Activated CD4-positive, alpha-beta memory T cell treated with anti-CD3 and anti-CD28 coated beads, Interleukin-2, amount 10 ng/mL, durations not matched to agents 7 days and 5 days (primary cell): ENCODE measurements around the gene PIGW. TPM values are rescaled to one million over a fixed set of nuclear protein-coding genes. Genes with fewer than 3 reads are reported as not detected.

Source experiments
- CTCF ChIA-PET: fragments of 350-600 bp; sonication (Branson Sonifier 250); formaldehyde crosslinking; loops from one replicate; lab custom pipeline; 2021; ENCODE audit warnings: antibody characterized with exemption, inconsistent platforms; lab: Charles Lee
- POLR2A ChIA-PET: fragments of 350-600 bp; sonication (Branson Sonifier 250); formaldehyde crosslinking; loops from one replicate; lab custom pipeline; 2021; ENCODE audit warnings: antibody characterized with exemption; lab: Charles Lee
- DNase-seq: peaks from one replicate; pipeline ENCODE4 v3.0.0-alpha.2; 2020
- H3K27ac Mint-ChIP-seq: one replicate; pipeline ENCODE4 v1.8.0; 2021; ENCODE audit warnings: mild to moderate bottlenecking, mixed read lengths
- H3K27me3 Mint-ChIP-seq: one replicate; pipeline ENCODE4 v1.8.0; 2021; ENCODE audit warnings: mixed read lengths
- H3K36me3 Mint-ChIP-seq: one replicate; pipeline ENCODE4 v1.8.0; 2021; ENCODE audit warnings: low read depth, mixed read lengths
- H3K4me1 Mint-ChIP-seq: one replicate; pipeline ENCODE4 v1.8.0; 2021; ENCODE audit warnings: mixed read lengths
- H3K4me3 Mint-ChIP-seq: one replicate; pipeline ENCODE4 v1.8.0; 2021; ENCODE audit warnings: mild to moderate bottlenecking, mixed read lengths
- H3K9me3 Mint-ChIP-seq: one replicate; pipeline ENCODE4 v1.8.0; 2021; ENCODE audit warnings: mixed read lengths
- total RNA-seq, 2 experiments: library from RNA; stranded (reverse); gene quantifications; one replicate each; pipeline ENCODE4 v1.2.3, GENCODE V29; 2021

Gene PIGW, protein sequence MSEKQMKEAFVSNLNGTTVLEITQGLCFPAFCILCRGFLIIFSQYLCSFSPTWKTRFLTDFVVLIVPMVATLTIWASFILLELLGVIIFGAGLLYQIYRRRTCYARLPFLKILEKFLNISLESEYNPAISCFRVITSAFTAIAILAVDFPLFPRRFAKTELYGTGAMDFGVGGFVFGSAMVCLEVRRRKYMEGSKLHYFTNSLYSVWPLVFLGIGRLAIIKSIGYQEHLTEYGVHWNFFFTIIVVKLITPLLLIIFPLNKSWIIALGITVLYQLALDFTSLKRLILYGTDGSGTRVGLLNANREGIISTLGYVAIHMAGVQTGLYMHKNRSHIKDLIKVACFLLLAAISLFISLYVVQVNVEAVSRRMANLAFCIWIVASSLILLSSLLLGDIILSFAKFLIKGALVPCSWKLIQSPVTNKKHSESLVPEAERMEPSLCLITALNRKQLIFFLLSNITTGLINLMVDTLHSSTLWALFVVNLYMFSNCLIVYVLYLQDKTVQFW
- total RNA-seq: 1 to 10 TPM; 6.4 to 6.9 TPM

DNA sequence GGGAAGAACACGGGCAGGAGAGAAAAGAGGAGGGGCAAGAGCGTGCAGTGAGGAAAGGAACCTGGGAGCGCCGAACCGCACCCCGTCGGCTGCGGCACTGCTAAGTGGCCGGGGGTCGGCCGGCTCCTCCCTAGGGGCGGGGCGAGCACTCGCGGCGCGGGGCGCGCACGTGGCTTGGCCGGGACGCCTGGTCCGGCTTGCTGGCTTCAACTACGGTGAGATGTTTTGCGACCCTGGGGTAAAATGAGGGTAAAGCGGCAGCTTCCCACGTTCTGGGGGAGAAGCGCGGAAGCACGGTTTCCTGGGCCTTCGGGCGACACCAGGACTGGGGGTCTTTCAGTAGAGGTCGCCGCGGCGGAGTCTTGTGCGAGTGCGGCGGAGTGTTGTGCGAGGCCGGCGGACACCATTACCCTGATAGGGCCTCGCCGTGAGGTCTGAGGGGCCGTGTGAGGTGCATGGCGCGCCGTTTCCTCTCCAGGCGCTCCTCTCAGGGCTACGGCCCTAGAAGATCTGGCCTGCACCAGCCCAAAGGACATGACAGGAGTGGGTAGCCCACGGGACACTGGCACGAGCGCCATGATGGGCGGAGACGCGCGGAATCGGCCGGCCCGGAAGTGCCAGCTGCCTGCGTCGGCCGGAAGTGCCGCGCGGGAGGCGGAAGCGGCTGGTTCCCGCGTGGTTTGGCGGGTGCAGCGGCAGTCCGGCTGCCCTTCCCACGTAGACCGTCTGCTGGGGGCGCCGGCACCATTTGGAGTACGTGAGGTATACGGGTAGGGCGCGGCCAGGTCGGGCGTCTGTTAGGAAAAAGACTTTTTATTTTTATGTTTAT lies at the start of gene PIGW, which contains the start of gene MYO19:
TSS of gene PIGW (plus strand) at position 148 of the 829 bp plus-strand sequence. CDS start 2,115 bp downstream, outside the sequence.
TSS of gene MYO19 (minus strand) at position 29 of the 829 bp plus-strand sequence. CDS start 2,330 bp downstream, outside the sequence.
- CTCF ChIA-PET: interaction anchor here (0.7 to 3.0 kb wide), 11 partner anchors 9 to 583 kb away, joined by 3 to 20 read pairs (median 6); partner anchors contain the start of genes GGNBP2 and MRM1
- DNase-seq: peak; percentile 89
- peaks cover 51% of the 10 kb centered on the region for H3K4me1 Mint-ChIP-seq
- peak within 1 kb of the TSS; percentile 98 for H3K4me3 Mint-ChIP-seq
- H3K27me3 Mint-ChIP-seq: no peaks in the 10 kb centered on the region
- H3K36me3 Mint-ChIP-seq: peaks cover 46% of the 10 kb centered on the region
- no peaks in the 10 kb centered on the region for H3K9me3 Mint-ChIP-seq
- peak within 1 kb of the TSS; percentile 99 for H3K27ac Mint-ChIP-seq
- POLR2A ChIA-PET: interaction anchor here (0.6 to 5.2 kb wide), 11 partner anchors 8 to 1294 kb away, joined by 3 to 160 read pairs (median 10); partner anchors contain the start of genes GGNBP2, MRM1 and ZNHIT3

DNA sequence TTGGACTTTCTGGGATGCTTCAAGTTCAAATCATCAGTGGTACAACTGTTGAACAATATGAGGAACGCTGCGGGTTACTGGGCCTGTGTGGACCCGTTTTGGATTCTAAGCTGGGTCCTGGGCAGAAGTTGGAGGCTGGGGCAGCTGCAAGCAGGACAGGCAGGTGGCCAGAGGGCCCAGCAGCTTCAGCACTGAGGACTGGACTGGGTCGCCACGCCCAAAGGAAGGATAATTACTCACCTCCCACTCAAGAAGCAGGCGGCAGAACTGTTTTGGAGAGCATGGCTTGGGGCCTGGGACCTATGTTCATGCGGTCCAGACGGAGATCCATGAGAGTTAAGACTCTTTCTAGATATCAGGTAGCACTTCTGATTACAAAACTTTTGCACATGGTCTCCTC lies 49.8 kb upstream of the PIGW start:
- Mint-ChIP-seq H3K9me3 (no peaks in the 10 kb centered on the region), H3K4me3 (peak overlapping the region; percentile 99), H3K36me3 (peaks cover 16% of the 10 kb centered on the region), H3K27ac (no peak overlapping the region), H3K27me3 (peaks cover 17% of the 10 kb centered on the region), H3K4me1 (peaks cover 48% of the 10 kb centered on the region)
- POLR2A ChIA-PET: interaction anchor here (0.7 to 2.6 kb wide), 4 partner anchors 10 to 117 kb away, joined by 3 to 21 read pairs (median 6); partner anchors contain the start of genes MYO19 and PIGW
- CTCF ChIA-PET: no interaction called here
- DNase-seq: no peak

DNA sequence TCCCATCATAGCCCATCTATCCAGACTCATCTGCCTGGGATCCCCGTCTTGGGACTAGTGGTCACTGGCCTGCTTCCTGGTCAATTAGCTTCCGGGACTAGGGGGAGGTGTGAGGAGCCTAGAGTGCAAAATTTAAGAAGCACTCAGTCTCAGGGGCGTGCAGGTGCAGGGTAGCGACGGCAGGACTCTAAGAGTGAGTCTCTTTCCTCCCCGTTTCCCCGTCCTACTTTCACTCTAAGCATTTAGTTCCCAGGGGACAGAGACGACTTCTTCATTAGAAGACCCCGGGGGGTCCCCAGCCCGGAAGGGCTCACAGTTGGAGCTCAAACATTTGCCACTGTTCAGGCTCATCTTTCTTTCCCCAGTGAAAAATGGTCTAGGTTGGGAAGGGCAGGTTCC lies 49.0 kb upstream of the PIGW start:
- ChIA-PET CTCF (no interaction called here), POLR2A (interaction anchor here (0.8 to 2.6 kb wide), 8 partner anchors 9 to 555 kb away, joined by 3 to 21 read pairs (median 4); partner anchors contain the start of genes GGNBP2, MYO19, PIGW and RDM1)
- Mint-ChIP-seq H3K27ac (peak overlapping the region; percentile 96), H3K9me3 (no peaks in the 10 kb centered on the region), H3K4me1 (peaks cover 52% of the 10 kb centered on the region), H3K27me3 (peaks cover 13% of the 10 kb centered on the region), H3K36me3 (peaks cover 19% of the 10 kb centered on the region), H3K4me3 (peak overlapping the region; percentile 99)
- DNase-seq: no peak

DNA sequence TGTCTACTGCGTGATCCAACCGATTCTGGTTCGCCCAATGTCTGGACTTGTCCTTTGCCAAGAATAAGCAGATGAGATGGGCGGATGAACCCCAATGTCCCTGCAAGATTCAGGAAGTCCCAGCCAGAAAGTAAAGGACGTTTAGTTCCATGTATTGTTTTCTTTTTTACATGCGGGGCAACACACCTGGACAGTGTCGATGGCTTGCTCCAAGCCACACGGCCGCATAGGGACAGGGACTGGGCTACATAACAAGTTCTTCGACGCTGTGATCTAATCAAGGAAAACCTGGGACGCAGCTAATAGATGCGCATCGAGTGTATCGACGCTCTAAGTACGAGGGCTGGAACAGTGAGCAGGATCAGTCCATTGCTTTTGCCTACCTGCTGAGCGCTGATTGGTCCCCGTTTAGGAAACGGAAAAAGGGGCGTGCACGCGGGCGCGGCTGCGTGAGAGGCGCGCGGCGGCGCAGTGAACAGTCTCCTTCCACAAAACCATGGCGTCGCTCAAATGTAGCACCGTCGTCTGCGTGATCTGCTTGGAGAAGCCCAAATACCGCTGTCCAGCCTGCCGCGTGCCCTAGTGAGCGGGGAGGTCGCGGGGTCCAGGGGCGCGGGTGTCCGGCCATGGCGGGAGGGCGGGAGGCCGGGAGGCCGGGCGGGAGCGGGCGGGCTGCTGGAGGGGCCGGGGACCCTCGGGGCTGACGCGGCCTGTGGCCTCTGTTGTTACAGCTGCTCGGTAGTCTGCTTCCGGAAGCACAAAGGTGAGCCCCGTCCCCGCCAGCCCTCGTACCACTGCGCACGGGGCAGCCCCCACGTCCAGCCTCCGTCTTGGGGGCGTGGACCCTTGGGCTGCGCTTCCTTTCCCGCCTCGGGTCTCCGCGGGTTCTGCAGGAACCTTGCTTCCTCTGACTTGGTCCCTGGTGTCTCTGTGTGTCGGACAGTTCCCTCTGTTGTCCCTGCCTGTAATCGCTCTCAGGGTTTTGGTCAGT lies 48.3 kb upstream of the PIGW start, which contains the start of gene ZNHIT3:
TSS of gene ZNHIT3 (plus strand) at position 478 of the 991 bp plus-strand sequence. CDS start at position 497, 19 bp downstream.
- Mint-ChIP-seq H3K27ac (peak within 1 kb of the TSS; percentile 96), H3K27me3 (peaks cover 10% of the 10 kb centered on the region), H3K9me3 (no peaks in the 10 kb centered on the region), H3K36me3 (peaks cover 22% of the 10 kb centered on the region), H3K4me3 (peak within 1 kb of the TSS; percentile 99), H3K4me1 (peaks cover 55% of the 10 kb centered on the region)
- ChIA-PET POLR2A (interaction anchor here (0.8 to 2.6 kb wide), 8 partner anchors 9 to 556 kb away, joined by 3 to 21 read pairs (median 4); partner anchors contain the start of genes GGNBP2, MYO19, PIGW and RDM1), CTCF (no interaction called here)
- peak; percentile 94 for DNase-seq

DNA sequence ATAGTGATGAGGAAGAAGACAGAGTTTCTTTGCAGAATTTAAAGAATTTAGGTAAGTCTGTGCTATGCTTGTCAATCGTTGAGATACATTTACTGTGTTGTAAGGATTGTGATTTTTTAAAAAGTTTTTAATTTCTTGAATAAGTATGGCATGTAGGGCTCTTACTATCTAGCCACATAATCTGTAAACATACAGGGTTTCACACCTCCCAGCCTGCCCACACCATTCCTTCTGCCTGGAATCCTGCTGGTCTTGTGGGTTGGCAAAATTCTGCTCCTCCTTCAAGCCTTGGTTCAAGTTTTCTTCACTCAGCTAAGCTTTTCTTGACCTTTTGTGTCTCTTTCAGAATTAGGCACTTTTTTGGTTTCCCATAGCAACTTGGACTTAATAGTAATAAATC lies 40.8 kb upstream of the PIGW start:
- Mint-ChIP-seq H3K36me3 (peaks cover 59% of the 10 kb centered on the region), H3K4me3 (no peak overlapping the region), H3K9me3 (no peaks in the 10 kb centered on the region), H3K27me3 (no peaks in the 10 kb centered on the region), H3K27ac (no peak overlapping the region), H3K4me1 (peaks cover 17% of the 10 kb centered on the region)
- POLR2A ChIA-PET: no interaction called here
- CTCF ChIA-PET: no interaction called here
- no peak for DNase-seq

DNA sequence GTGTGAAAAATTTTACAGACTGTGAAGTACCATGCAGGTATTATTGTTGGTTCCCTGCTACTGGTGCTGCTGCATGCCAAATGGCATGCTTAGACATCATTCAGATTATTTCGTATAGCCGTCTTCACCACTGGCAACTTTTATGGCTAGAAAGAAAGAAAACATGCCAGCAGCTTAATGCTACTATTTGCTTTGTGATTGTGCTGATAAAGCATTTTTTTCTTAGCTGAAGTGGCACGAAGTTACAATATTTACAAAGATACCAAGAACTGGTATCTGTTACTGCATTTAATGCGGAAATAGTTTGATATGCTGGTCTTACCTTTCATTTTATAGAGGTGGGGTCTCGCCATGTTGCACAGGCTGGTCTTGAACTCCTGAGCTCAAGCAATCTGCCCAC lies 40.1 kb upstream of the PIGW start:
- no peak overlapping the region for H3K4me3 Mint-ChIP-seq
- no peaks in the 10 kb centered on the region for H3K9me3 Mint-ChIP-seq
- ChIA-PET POLR2A (interaction anchor here (1.3 to 1.8 kb wide), 2 partner anchors 9 to 11 kb away, joined by 3 to 8 read pairs; partner anchors contain the start of gene ZNHIT3), CTCF (interaction anchor here (0.8 kb wide), 1 partner anchor 12 kb away, joined by 4 read pairs; no protein-coding TSS in a partner anchor)
- H3K4me1 Mint-ChIP-seq: peaks cover 13% of the 10 kb centered on the region
- no peaks in the 10 kb centered on the region for H3K27me3 Mint-ChIP-seq
- no peak overlapping the region for H3K27ac Mint-ChIP-seq
- no peak for DNase-seq
- H3K36me3 Mint-ChIP-seq: peaks cover 59% of the 10 kb centered on the region

DNA sequence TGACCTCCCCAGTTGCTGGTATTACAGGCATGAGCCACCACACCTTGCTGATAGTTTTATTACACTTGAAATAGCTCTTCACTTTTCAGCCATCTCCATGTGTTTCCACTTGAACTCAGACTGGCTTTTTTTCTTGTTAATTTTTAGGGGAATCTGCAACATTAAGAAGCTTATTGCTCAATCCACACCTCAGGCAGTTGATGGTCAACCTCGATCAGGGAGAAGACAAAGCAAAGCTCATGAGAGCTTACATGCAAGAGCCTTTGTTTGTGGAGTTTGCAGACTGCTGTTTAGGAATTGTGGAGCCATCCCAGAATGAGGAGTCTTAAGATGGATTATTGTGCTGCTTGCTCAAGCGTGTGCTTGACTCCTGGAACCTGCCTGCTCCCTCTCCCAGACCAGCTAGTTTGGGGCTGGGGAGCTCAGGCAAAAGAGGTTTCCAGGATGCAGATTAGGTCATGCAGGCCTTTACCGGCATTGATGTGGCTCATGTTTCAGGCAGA lies 39.7 kb upstream of the PIGW start:
- Mint-ChIP-seq H3K27ac (no peak overlapping the region), H3K27me3 (no peaks in the 10 kb centered on the region), H3K9me3 (no peaks in the 10 kb centered on the region), H3K4me3 (no peak overlapping the region), H3K4me1 (peaks cover 10% of the 10 kb centered on the region), H3K36me3 (peaks cover 54% of the 10 kb centered on the region)
- POLR2A ChIA-PET: interaction anchor here (1.3 to 1.8 kb wide), 2 partner anchors 9 to 10 kb away, joined by 3 to 8 read pairs; partner anchors contain the start of gene ZNHIT3
- CTCF ChIA-PET: interaction anchor here (0.8 kb wide), 1 partner anchor 12 kb away, joined by 4 read pairs; no protein-coding TSS in a partner anchor
- DNase-seq: no peak

DNA sequence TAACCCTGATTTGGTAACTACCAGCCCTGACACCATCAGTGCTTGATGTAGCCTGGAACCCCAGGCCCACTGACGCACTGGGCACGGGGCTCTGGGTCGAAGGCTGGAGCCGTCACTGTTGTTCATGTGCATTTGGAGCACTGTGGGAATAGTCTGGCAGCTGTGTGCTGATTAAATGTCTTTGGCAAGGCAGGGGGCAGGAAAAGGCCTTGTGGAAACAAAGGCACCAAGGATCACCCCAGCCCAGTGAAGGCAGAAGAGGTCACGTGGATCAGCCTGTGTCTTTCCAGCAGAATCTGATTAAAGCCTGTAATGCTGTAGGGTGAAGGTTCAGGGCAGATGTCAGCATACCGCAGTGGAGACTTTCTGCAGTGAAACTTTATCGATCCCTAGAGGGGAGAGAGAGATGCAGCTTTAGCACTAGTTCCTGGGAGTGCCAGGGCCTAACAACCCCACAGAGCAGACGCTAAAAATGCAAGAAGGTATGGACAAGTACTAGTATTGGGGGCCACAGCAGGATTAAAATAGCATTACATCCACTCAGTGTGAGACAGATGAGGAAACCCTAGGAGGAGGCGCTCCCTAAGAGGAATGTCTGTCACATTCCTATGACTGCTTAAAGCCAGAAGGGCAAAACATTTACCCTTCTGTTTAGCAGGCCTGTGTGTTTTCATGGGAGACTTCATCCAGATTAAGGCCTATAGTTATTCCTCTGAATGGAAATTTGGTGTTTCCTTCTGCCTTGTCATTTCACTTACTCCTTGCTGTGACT lies 38.6 kb upstream of the PIGW start:
- ChIA-PET CTCF (interaction anchor here (0.8 kb wide), 1 partner anchor 13 kb away, joined by 3 read pairs; no protein-coding TSS in a partner anchor), POLR2A (interaction anchor here (1.8 kb wide), 1 partner anchor 10 kb away, joined by 8 read pairs; the partner anchor contains the start of gene ZNHIT3)
- DNase-seq: no peak
- Mint-ChIP-seq H3K4me1 (peaks cover 5% of the 10 kb centered on the region), H3K27me3 (no peaks in the 10 kb centered on the region), H3K36me3 (peaks cover 50% of the 10 kb centered on the region), H3K4me3 (no peak overlapping the region), H3K9me3 (no peaks in the 10 kb centered on the region), H3K27ac (no peak overlapping the region)

DNA sequence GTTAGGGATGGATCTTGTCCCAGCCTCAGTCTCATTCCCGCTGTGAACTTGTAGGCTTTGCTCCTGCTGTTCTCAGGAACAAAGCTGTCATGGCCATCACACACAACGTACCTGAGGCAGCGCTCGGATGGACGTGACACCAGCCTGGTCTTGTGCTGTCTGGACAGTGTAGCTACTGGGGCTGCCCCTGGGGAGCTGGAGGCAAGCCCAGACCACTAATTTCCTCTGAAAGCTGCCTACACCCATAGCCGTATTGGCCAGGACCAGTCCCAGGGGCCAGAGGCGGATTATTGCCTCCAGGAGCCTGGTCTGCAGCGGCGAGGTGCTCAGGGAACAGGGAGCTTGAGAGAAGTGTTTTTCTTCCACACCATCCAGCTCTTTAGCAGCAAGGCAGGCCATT lies 36.6 kb upstream of the PIGW start:
- H3K9me3 Mint-ChIP-seq: no peaks in the 10 kb centered on the region
- no peaks in the 10 kb centered on the region for H3K4me1 Mint-ChIP-seq
- POLR2A ChIA-PET: no interaction called here
- H3K4me3 Mint-ChIP-seq: no peak overlapping the region
- no peak for DNase-seq
- no peak overlapping the region for H3K27ac Mint-ChIP-seq
- peaks cover 48% of the 10 kb centered on the region for H3K36me3 Mint-ChIP-seq
- no peaks in the 10 kb centered on the region for H3K27me3 Mint-ChIP-seq
- CTCF ChIA-PET: no interaction called here

DNA sequence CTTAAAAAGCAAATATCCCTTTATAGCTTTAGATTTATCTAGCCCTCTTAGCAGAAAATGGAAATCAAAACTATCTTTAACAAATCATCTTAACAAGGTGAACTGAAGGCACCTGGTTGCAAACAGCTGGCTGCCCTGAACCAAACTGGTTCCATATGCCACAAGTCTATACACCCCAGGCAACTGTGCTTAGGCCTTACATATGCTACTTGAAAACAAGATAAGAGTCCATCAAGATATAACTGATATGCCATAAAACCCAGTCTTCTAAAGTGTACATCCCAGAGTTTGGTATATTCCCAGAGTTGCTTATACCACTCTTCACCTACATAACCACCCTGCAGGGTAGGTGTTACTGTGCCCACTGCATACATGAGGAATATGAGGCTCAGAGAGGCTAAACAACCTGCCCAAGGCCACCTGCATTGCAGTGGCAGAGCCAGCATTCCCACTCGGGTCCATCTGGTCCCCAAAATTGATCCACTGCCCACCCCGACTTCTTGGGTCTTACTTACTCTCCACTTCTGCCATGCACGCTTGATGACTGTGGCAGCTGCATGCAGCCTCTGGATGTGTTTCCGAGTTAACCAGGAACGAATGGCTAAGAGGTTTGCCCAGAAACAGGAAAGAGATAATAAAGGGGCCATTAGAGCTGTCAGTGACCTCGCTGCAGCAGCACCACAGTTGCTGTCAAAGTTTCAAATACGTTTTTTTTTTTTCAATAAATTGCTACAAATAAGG lies 36.1 kb upstream of the PIGW start:
- CTCF ChIA-PET: no interaction called here
- Mint-ChIP-seq H3K4me1 (no peaks in the 10 kb centered on the region), H3K9me3 (no peaks in the 10 kb centered on the region), H3K36me3 (peaks cover 48% of the 10 kb centered on the region), H3K27me3 (no peaks in the 10 kb centered on the region), H3K4me3 (no peak overlapping the region), H3K27ac (no peak overlapping the region)
- no peak for DNase-seq
- POLR2A ChIA-PET: no interaction called here
